Keratinocyte (primary cell): ENCODE results near the gene ZBTB2. TPM values are rescaled to one million over a fixed set of nuclear protein-coding genes. Genes with fewer than 3 reads are reported as not detected.

Experiments
- DNase-seq: peaks from one replicate; pipeline ENCODE4 v3.0.0-alpha.2; 2011; ENCODE audit warnings: low read depth, missing footprints, low spot score
- FAIRE-seq: peaks from 2 replicates; lab custom pipeline; 2011; peaks lifted over from hg19 to GRCh38; lab: Jason Lieb, UNC
- H2AFZ ChIP-seq: 2 replicates; pipeline ENCODE4 v1.6.0; 2012; ENCODE audit warnings: low read length, control low read depth, inconsistent platforms; ENCODE audit not compliant: control insufficient read depth
- H3K27ac ChIP-seq: 2 replicates; pipeline ENCODE4 v1.5.1; 2011; ENCODE audit warnings: low read length; ENCODE audit not compliant: control insufficient read depth, insufficient read depth
- H3K27me3 ChIP-seq: 3 replicates; pipeline ENCODE4 v1.6.0; 2011; ENCODE audit warnings: low read length; ENCODE audit not compliant: control insufficient read depth, insufficient read depth; ENCODE audit errors: extremely low read depth
- H3K36me3 ChIP-seq, 2 experiments: 2 replicates in 1 of 2; 3 replicates in 1 of 2; pipeline ENCODE4 v1.5.1; 2011; ENCODE audit warnings: low read length in 2 of 2, mild to moderate bottlenecking in 1 of 2; ENCODE audit not compliant: control insufficient read depth in 2 of 2, insufficient read depth in 2 of 2; ENCODE audit errors: extremely low read depth in 1 of 2
- H3K4me1 ChIP-seq: 3 replicates; pipeline ENCODE4 v1.5.1; 2011; ENCODE audit warnings: low read length; ENCODE audit not compliant: control insufficient read depth, insufficient read depth; ENCODE audit errors: extremely low read depth
- H3K4me2 ChIP-seq: 3 replicates; pipeline ENCODE4 v1.6.0; 2011; ENCODE audit warnings: low read depth, low read length; ENCODE audit not compliant: control insufficient read depth, insufficient read depth; ENCODE audit errors: extremely low read depth
- H3K4me3 ChIP-seq, 3 experiments: fragments of 200-600 bp in 1 of 3; sonication (generic) in 1 of 3; 2 replicates in 2 of 3; 3 replicates in 1 of 3; pipeline ENCODE4 v1.5.1; 2011 to 2016; ENCODE audit warnings: low read length in 3 of 3, mild to moderate bottlenecking in 3 of 3, control low read depth in 2 of 3, inconsistent platforms in 1 of 3, low read depth in 1 of 3, mixed read lengths in 1 of 3, mixed run types in 1 of 3, moderate library complexity in 1 of 3; ENCODE audit not compliant: control insufficient read depth in 2 of 3, insufficient read depth in 2 of 3; ENCODE audit errors: extremely low read depth in 1 of 3
- H3K79me2 ChIP-seq: 2 replicates; pipeline ENCODE4 v1.6.0; 2012; ENCODE audit warnings: low read length; ENCODE audit not compliant: control insufficient read depth, insufficient read depth
- H3K9ac ChIP-seq: 3 replicates; pipeline ENCODE4 v1.6.0; 2011; ENCODE audit warnings: low read length; ENCODE audit not compliant: control insufficient read depth, insufficient read depth; ENCODE audit errors: extremely low read depth
- H3K9me1 ChIP-seq: 3 replicates; pipeline ENCODE4 v1.6.0; 2011; ENCODE audit warnings: low read length; ENCODE audit not compliant: control insufficient read depth, insufficient read depth; ENCODE audit errors: extremely low read depth
- H3K9me3 ChIP-seq: 2 replicates; pipeline ENCODE4 v1.5.1; 2012; ENCODE audit warnings: low read depth, low read length; ENCODE audit not compliant: control insufficient read depth
- H4K20me1 ChIP-seq: 3 replicates; pipeline ENCODE4 v1.6.0; 2011; ENCODE audit warnings: low read length; ENCODE audit not compliant: control insufficient read depth, insufficient read depth; ENCODE audit errors: extremely low read depth
- CTCF ChIP-seq, 3 experiments: IDR thresholded peaks in 1 of 3; conservative IDR thresholded peaks in 1 of 3; optimal IDR thresholded peaks in 1 of 3; 2 replicates in 2 of 3; 3 replicates in 1 of 3; pipeline versions ENCODE3 to v1.5.1; 2011; ENCODE audit warnings: low read length in 3 of 3, mild to moderate bottlenecking in 3 of 3, moderate library complexity in 2 of 3, control low read depth in 1 of 3, inconsistent platforms in 1 of 3; ENCODE audit not compliant: insufficient read depth in 2 of 3; ENCODE audit errors: extremely low read depth in 1 of 3
- EZH2 ChIP-seq: IDR thresholded peaks from one replicate; pipeline ENCODE4 v1.6.1; 2012; ENCODE audit warnings: inconsistent platforms, mild to moderate bottlenecking, low read length, moderate library complexity
- dilution Hi-C: fragments of 300-500 bp; cut with MboI; formaldehyde crosslinking; loops from one replicate; pipeline ENCODE4 v1.7.0; 2020; ENCODE audit warnings: low sequenced_read_pairs; ENCODE audit not compliant: extremely low pct_ligation_motif_present
- polyA plus RNA-seq, 5 experiments: library from polyadenylated mRNA; depleted of rRNA in 3 of 5; stranded (reverse) in 3 of 5; stranded (forward) in 1 of 5; unstranded in 1 of 5; fragments of >200 nt; gene quantifications; 1 replicate in 1 of 5; 2 replicates in 3 of 5; 3 replicates in 1 of 5; pipeline versions ENCODE4 v1.2.1 to v1.2.3, GENCODE V29; 2011 to 2012; ENCODE audit warnings: missing spikeins in 2 of 5, low read depth in 1 of 5, low replicate concordance in 1 of 5

ZBTB2 gene
- polyA plus RNA-seq, 1 donor (not counting 4 experiments of a cell fraction or from before 2014, with no cell fraction given): 10.9 TPM

- no peak for DNase-seq
- FAIRE-seq: no peak
- peaks cover 5 to 11% of the 10 kb centered on the region in 2 experiments for H3K36me3 ChIP-seq
- no peak overlapping the region for H3K4me3 ChIP-seq
- no peaks in the 10 kb centered on the region for H3K9me3 ChIP-seq
- H3K9me1 ChIP-seq: peaks cover 6% of the 10 kb centered on the region
- no peak overlapping the region for H3K9ac ChIP-seq
- H3K27ac ChIP-seq: no peak overlapping the region
- dilution Hi-C loops: no loop called here
- H3K4me1 ChIP-seq: no peaks in the 10 kb centered on the region
- H3K27me3 ChIP-seq: no peaks in the 10 kb centered on the region
- TF ChIP-seq CTCF (optimal IDR thresholded peaks at IDR 0.05 in 1 of 3, IDR thresholded peaks at IDR 0.05 in 1 of 3, conservative IDR thresholded peaks at IDR 0.05 in 1 of 3; ENCODE audit: extremely low read depth in 1 of 3, insufficient read depth in 2 of 3, low read length in 3 of 3) (no peak), EZH2 (no peak)
- H2AFZ ChIP-seq: no peak overlapping the region
- H3K79me2 ChIP-seq: peaks cover 31% of the 10 kb centered on the region
- H4K20me1 ChIP-seq: peaks cover 2% of the 10 kb centered on the region
- H3K4me2 ChIP-seq: no peak overlapping the region
These were observed 45.4 kb upstream of the ZBTB2 start for GRCh38 chr6:151436802-151437201.

GRCh38 chr6:151436300-151436699, 44.9 kb upstream of the ZBTB2 start:
- Histone ChIP-seq H3K79me2 (peaks cover 26% of the 10 kb centered on the region), H3K9ac (no peak overlapping the region), H3K4me2 (no peak overlapping the region), H2AFZ (no peak overlapping the region), H3K4me1 (no peaks in the 10 kb centered on the region), H3K9me3 (no peaks in the 10 kb centered on the region), H4K20me1 (peaks cover 2% of the 10 kb centered on the region), H3K27me3 (no peaks in the 10 kb centered on the region), H3K27ac (no peak overlapping the region), H3K4me3 (no peak overlapping the region), H3K9me1 (peaks cover 6% of the 10 kb centered on the region), H3K36me3 (peaks cover 3 to 14% of the 10 kb centered on the region in 2 experiments)
- TF ChIP-seq EZH2: no peak
- no peak for TF ChIP-seq CTCF (optimal IDR thresholded peaks at IDR 0.05 in 1 of 3, IDR thresholded peaks at IDR 0.05 in 1 of 3, conservative IDR thresholded peaks at IDR 0.05 in 1 of 3; ENCODE audit: extremely low read depth in 1 of 3, insufficient read depth in 2 of 3, low read length in 3 of 3)
- FAIRE-seq: no peak
- dilution Hi-C loops: no loop called here
- DNase-seq: no peak
